GM23338 (cell line): ENCODE data around the gene CCNI2.

ENCODE experiments used
- EZH2 ChIP-seq: fragments of 200-600 bp; sonication (generic); IDR thresholded peaks from one replicate; pipeline ENCODE4 v1.8.0; 2017; ENCODE audit warnings: antibody characterized with exemption, mild to moderate bottlenecking, low read depth; ENCODE audit not compliant: unreplicated experiment
- TF ChIP-seq, protein P1 (sequence below), 2 experiments: fragments of 200-600 bp in 1 of 2; sonication (generic) in 1 of 2; conservative IDR thresholded peaks; 2 replicates each; pipeline versions ENCODE4 v1.5.1 to v1.6.1; 2016 to 2017; ENCODE audit warnings: antibody characterized with exemption in 2 of 2, low read depth in 2 of 2, mild to moderate bottlenecking in 2 of 2, moderate library complexity in 1 of 2

DNA sequence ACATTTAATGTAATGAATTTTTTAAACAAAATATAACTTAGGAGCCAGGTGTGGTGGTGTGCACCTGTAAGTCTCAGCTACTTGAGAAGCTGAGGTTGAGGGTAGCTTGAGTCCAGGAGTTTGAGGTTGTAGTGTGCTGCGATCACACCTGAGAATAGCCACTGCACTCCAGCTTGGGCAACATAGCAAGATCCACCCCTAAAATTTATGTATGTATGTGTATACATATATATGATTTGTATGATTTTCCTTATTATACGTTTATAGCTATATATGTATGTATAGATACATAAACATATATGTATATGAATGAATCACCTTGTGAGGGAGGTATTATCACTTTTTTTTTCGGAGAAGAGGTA lies 653 bp upstream of the CCNI2 start:
- TF ChIP-seq, protein P1, sequence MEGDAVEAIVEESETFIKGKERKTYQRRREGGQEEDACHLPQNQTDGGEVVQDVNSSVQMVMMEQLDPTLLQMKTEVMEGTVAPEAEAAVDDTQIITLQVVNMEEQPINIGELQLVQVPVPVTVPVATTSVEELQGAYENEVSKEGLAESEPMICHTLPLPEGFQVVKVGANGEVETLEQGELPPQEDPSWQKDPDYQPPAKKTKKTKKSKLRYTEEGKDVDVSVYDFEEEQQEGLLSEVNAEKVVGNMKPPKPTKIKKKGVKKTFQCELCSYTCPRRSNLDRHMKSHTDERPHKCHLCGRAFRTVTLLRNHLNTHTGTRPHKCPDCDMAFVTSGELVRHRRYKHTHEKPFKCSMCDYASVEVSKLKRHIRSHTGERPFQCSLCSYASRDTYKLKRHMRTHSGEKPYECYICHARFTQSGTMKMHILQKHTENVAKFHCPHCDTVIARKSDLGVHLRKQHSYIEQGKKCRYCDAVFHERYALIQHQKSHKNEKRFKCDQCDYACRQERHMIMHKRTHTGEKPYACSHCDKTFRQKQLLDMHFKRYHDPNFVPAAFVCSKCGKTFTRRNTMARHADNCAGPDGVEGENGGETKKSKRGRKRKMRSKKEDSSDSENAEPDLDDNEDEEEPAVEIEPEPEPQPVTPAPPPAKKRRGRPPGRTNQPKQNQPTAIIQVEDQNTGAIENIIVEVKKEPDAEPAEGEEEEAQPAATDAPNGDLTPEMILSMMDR (conservative IDR thresholded peaks at IDR 0.05; ENCODE audit: low read depth in 2 of 2) = no peak
- no peak for TF ChIP-seq EZH2
